SK-N-SH (cell line): ENCODE results near the gene FRMD1.

ENCODE experiments used
- ELF1 ChIP-seq: IDR thresholded peaks from 2 replicates; pipeline ENCODE4 v1.4.0; 2012
- EP300 ChIP-seq, 2 experiments: IDR thresholded peaks; 2 replicates each; pipeline versions ENCODE4 v1.4.0 to v1.6.1; 2012; ENCODE audit warnings: borderline replicate concordance in 1 of 2, low read depth in 1 of 2, low read length in 1 of 2
- EZH2phosphoT487 ChIP-seq: fragments of 200-600 bp; sonication (generic); IDR thresholded peaks from 2 replicates; pipeline ENCODE4 v1.6.1; 2017; ENCODE audit warnings: low read depth, mixed run types, mild to moderate bottlenecking, antibody characterized with exemption, moderate library complexity, borderline replicate concordance
- FOXJ3 ChIP-seq: sonication (generic); formaldehyde crosslinking; IDR thresholded peaks from 2 replicates; pipeline ENCODE4 v1.5.1; 2020; ENCODE audit warnings: mild to moderate bottlenecking, missing genetic modification reagents
- JUND ChIP-seq: IDR thresholded peaks from 2 replicates; pipeline ENCODE4 v1.4.0; 2012
- MXI1 ChIP-seq: IDR thresholded peaks from 2 replicates; pipeline ENCODE4 v1.6.1; 2012; ENCODE audit warnings: mild to moderate bottlenecking, low read depth, low read length, improper control_type of control experiment
- RCOR1 ChIP-seq: fragments of 150-350 bp; IDR thresholded peaks from 2 replicates; pipeline ENCODE4 v1.6.1; 2017; ENCODE audit warnings: antibody characterized with exemption, low read length
- RFX5 ChIP-seq: IDR thresholded peaks from 2 replicates; pipeline ENCODE4 v1.6.1; 2012; ENCODE audit warnings: mild to moderate bottlenecking, improper control_type of control experiment, low read length
- TAF1 ChIP-seq: IDR thresholded peaks from 2 replicates; pipeline ENCODE4 v1.6.1; 2012; ENCODE audit warnings: low read depth, mild to moderate bottlenecking, low read length, moderate library complexity, borderline replicate concordance
- USF1 ChIP-seq: IDR thresholded peaks from 2 replicates; pipeline ENCODE4 v1.4.0; 2012; ENCODE audit warnings: low read depth, borderline replicate concordance
- TF ChIP-seq, protein P1 (sequence below): fragments of 200-600 bp; sonication (generic); IDR thresholded peaks from 2 replicates; pipeline ENCODE4 v1.6.1; 2017; ENCODE audit warnings: antibody characterized with exemption, mild to moderate bottlenecking, moderate library complexity
- TF ChIP-seq, protein P2 (sequence below): IDR thresholded peaks from 2 replicates; pipeline ENCODE4 v1.6.1; 2012; ENCODE audit warnings: mild to moderate bottlenecking, low read depth, low read length, moderate library complexity
- TF ChIP-seq, protein P3 (sequence below): IDR thresholded peaks from 2 replicates; pipeline ENCODE4; 2012

GRCh38 chr6:168022488-168023321, 56.3 kb downstream of the FRMD1 start:
- no peak for TF ChIP-seq JUND
- TF ChIP-seq FOXJ3 (CRISPR knock-in tag), result no peak
- no peak for TF ChIP-seq ELF1
- TF ChIP-seq TAF1, result no peak
- TF ChIP-seq, protein P1, sequence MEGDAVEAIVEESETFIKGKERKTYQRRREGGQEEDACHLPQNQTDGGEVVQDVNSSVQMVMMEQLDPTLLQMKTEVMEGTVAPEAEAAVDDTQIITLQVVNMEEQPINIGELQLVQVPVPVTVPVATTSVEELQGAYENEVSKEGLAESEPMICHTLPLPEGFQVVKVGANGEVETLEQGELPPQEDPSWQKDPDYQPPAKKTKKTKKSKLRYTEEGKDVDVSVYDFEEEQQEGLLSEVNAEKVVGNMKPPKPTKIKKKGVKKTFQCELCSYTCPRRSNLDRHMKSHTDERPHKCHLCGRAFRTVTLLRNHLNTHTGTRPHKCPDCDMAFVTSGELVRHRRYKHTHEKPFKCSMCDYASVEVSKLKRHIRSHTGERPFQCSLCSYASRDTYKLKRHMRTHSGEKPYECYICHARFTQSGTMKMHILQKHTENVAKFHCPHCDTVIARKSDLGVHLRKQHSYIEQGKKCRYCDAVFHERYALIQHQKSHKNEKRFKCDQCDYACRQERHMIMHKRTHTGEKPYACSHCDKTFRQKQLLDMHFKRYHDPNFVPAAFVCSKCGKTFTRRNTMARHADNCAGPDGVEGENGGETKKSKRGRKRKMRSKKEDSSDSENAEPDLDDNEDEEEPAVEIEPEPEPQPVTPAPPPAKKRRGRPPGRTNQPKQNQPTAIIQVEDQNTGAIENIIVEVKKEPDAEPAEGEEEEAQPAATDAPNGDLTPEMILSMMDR, result no peak
- TF ChIP-seq USF1, result no peak
- TF ChIP-seq, protein P2, sequence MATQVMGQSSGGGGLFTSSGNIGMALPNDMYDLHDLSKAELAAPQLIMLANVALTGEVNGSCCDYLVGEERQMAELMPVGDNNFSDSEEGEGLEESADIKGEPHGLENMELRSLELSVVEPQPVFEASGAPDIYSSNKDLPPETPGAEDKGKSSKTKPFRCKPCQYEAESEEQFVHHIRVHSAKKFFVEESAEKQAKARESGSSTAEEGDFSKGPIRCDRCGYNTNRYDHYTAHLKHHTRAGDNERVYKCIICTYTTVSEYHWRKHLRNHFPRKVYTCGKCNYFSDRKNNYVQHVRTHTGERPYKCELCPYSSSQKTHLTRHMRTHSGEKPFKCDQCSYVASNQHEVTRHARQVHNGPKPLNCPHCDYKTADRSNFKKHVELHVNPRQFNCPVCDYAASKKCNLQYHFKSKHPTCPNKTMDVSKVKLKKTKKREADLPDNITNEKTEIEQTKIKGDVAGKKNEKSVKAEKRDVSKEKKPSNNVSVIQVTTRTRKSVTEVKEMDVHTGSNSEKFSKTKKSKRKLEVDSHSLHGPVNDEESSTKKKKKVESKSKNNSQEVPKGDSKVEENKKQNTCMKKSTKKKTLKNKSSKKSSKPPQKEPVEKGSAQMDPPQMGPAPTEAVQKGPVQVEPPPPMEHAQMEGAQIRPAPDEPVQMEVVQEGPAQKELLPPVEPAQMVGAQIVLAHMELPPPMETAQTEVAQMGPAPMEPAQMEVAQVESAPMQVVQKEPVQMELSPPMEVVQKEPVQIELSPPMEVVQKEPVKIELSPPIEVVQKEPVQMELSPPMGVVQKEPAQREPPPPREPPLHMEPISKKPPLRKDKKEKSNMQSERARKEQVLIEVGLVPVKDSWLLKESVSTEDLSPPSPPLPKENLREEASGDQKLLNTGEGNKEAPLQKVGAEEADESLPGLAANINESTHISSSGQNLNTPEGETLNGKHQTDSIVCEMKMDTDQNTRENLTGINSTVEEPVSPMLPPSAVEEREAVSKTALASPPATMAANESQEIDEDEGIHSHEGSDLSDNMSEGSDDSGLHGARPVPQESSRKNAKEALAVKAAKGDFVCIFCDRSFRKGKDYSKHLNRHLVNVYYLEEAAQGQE, result no peak
- TF ChIP-seq MXI1, result no peak
- TF ChIP-seq EP300 (IDR thresholded peaks at IDR 0.05; ENCODE audit: borderline replicate concordance in 1 of 2, low read depth in 1 of 2, low read length in 1 of 2), result no peak
- TF ChIP-seq, protein P3, sequence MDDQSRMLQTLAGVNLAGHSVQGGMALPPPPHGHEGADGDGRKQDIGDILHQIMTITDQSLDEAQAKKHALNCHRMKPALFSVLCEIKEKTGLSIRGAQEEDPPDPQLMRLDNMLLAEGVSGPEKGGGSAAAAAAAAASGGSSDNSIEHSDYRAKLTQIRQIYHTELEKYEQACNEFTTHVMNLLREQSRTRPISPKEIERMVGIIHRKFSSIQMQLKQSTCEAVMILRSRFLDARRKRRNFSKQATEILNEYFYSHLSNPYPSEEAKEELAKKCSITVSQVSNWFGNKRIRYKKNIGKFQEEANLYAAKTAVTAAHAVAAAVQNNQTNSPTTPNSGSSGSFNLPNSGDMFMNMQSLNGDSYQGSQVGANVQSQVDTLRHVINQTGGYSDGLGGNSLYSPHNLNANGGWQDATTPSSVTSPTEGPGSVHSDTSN, result no peak
- TF ChIP-seq RFX5, result no peak
- no peak for TF ChIP-seq RCOR1
- no peak for TF ChIP-seq EZH2phosphoT487
